ENCODE measurements around the gene INPP5A. TPM values are rescaled to one million over a fixed set of nuclear protein-coding genes. Genes with fewer than 3 reads are reported as not detected.
A peak's percentile ranks its signal among the peaks of the same experiment; 100 is the strongest.

Gene INPP5A
- total and polyA plus RNA-seq, 9 of the 15 experiments (the other 6 are each of a cell fraction or from before 2014, with no cell fraction given), result 0.66 to 11.6 (median 7.7) TPM

GRCh38 chr10:132536877-132537683 is 507 bp upstream of the INPP5A start (continued):
- TF ChIP-seq CCNT2 (IDR thresholded peaks at IDR 0.05; ENCODE audit: borderline replicate concordance, extremely low read depth, insufficient read length, low read depth, low read length), result peak; percentile 67
- peak; percentile 60 for TF ChIP-seq MEIS2 (IDR thresholded peaks at IDR 0.05; ENCODE audit: partially characterized antibody)
- TF ChIP-seq ERF (CRISPR knock-in tag; IDR thresholded peaks at IDR 0.05), result 0 out of 2 replicates have a peak, but pooled peaks have one; percentile 41
- TF ChIP-seq PBX2 (CRISPR knock-in tag; IDR thresholded peaks at IDR 0.05; ENCODE audit: low read depth), result peak; percentile 70
- no peak for TF ChIP-seq PBX2 (tag; conservative IDR thresholded peaks at IDR 0.05; ENCODE audit: low read depth)
- peak; percentile 90 for TF ChIP-seq ZFP91 (CRISPR knock-in tag; IDR thresholded peaks at IDR 0.05)
- peak; percentile 82 for TF ChIP-seq POLR2G (IDR thresholded peaks at IDR 0.05; ENCODE audit: low read depth, low read length)
- peak; percentile 63 for TF ChIP-seq BHLHE40 (IDR thresholded peaks at IDR 0.05; ENCODE audit: low read length)
- TF ChIP-seq KLF6 (CRISPR knock-in tag; IDR thresholded peaks at IDR 0.05; ENCODE audit: borderline replicate concordance), result no peak
- TF ChIP-seq SIN3B (IDR thresholded peaks at IDR 0.05; ENCODE audit: low read depth), result peak; percentile 64
- TF ChIP-seq MITF (IDR thresholded peaks at IDR 0.05), result no peak
- TF ChIP-seq CXXC5 (CRISPR knock-in tag; IDR thresholded peaks at IDR 0.05), result peak; percentile 91
- TF ChIP-seq ATF1 (CRISPR knock-in tag; IDR thresholded peaks at IDR 0.05), result peak; percentile 65
- TF ChIP-seq ATF1 (tag; IDR thresholded peaks at IDR 0.05), result peak; percentile 96
- TF ChIP-seq CHD4 (IDR thresholded peaks at IDR 0.05; ENCODE audit: insufficient read depth, insufficient replicate concordance, low read depth, low read length, poor library complexity, severe bottlenecking), result no peak
- TF ChIP-seq NFIC (IDR thresholded peaks at IDR 0.05), result 0 out of 2 replicates have a peak, but pooled peaks have one; percentile 4
- no peak for TF ChIP-seq SLC30A9 (CRISPR knock-in tag; IDR thresholded peaks at IDR 0.05)
- peak; percentile 29; the same call in 1 of the 2 replicates for TF ChIP-seq SAFB (IDR thresholded peaks at IDR 0.05; ENCODE audit: borderline replicate concordance, low read depth, low read length)
- peak; percentile 15 for TF ChIP-seq SP2 (IDR thresholded peaks at IDR 0.05; ENCODE audit: extremely low read depth, low read depth, low read length, poor library complexity, severe bottlenecking)
- TF ChIP-seq WHSC1 (IDR thresholded peaks at IDR 0.05; ENCODE audit: low read length), result no peak
- no peak for TF ChIP-seq ZNF707 (CRISPR knock-in tag; conservative IDR thresholded peaks at IDR 0.05)
- TF ChIP-seq RBFOX2 (IDR thresholded peaks at IDR 0.05; ENCODE audit: low read depth, low read length), result peak; percentile 70

Data from K562 (cell line).